ENCODE measurements around the gene EHD4.

DNA sequence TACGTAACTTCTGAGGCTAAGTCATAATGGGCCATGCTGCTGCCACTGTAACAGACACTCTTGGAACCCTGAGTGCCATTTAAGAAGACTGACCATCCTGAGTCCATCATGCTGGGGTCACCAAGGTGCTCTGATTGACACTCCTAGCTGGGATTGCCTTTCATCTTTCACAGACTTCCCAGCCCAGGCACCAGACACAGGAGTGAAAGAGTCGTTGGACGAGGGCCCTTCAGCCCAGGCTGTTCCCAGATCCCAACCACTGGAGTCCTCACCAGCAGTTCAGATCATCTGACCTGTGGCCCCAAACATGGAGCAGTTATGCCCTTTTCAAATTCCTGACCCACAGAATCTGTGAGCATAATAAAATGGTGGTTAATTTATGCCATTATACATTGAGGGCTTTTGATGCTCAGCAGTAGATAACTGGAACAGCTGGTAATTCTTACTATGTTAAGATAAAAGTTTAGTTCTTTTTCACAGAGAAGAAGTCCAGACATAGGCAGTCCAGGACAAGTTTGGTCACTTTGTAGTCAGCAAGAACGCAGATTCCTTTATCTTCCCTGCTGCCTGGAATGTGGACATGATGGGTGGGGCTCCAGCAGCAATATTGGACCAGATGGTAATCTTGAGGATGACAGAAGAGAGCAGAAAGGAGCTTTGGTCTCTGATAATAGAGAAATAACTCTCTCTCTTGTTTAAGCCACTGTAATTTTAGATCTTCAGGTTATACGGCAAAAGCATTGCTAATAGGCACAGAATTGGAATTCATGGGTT is 7.3 kb upstream of the EHD4 start:
- TF ChIP-seq SUZ12 (IDR thresholded peaks at IDR 0.05; ENCODE audit: extremely low read depth, insufficient read depth, insufficient read length) (no peak), ZNF274 (IDR thresholded peaks at IDR 0.05; ENCODE audit: low read depth, low read length) (no peak), YY1 (IDR thresholded peaks at IDR 0.05; ENCODE audit: insufficient read depth, insufficient read length) (no peak)
